H1 (cell line): Measurements from ENCODE around the gene KLK10. TPM values are rescaled to one million over a fixed set of nuclear protein-coding genes. Genes with fewer than 3 reads are reported as not detected.

Source experiments
- ATF3 ChIP-seq: IDR thresholded peaks from 2 replicates; pipeline ENCODE4 v1.6.1; 2011; ENCODE audit warnings: low read depth, mild to moderate bottlenecking, low read length; ENCODE audit not compliant: insufficient read depth
- BACH1 ChIP-seq: IDR thresholded peaks from 2 replicates; pipeline ENCODE4 v1.6.1; 2012; ENCODE audit warnings: low read length, improper control_type of control experiment
- TAF1 ChIP-seq: IDR thresholded peaks from 2 replicates; pipeline ENCODE4 v1.6.1; 2011; ENCODE audit warnings: mild to moderate bottlenecking, low read depth, low read length
- polyA plus RNA-seq, 7 experiments: library from polyadenylated mRNA; depleted of rRNA in 3 of 7; stranded (reverse) in 5 of 7; unstranded in 2 of 7; fragments of >200 nt in 5 of 7; fragments of 200-250 nt in 2 of 7; gene quantifications; 1 replicate in 5 of 7; 2 replicates in 1 of 7; 4 replicates in 1 of 7; pipeline versions ENCODE4 v1.2.1 to v1.2.3, GENCODE V29; 2011 to 2013; ENCODE audit warnings: missing spikeins in 2 of 7, mixed read lengths in 2 of 7
- total RNA-seq: library from RNA; stranded (reverse); fragmentation: NEBNext Ultra II Directional; extraction: Animal tissue kit (Norgen Biotek cat#: 25700); gene quantifications from 2 replicates; pipeline ENCODE4 v1.2.1, GENCODE V29; 2021

KLK10 gene
- total and polyA plus RNA-seq, 2 of the 8 experiments (the other 6 are each of a cell fraction or from before 2014, with no cell fraction given) = 4.8 to 9.7 TPM

- TF ChIP-seq ATF3 (no peak), TAF1 (0 out of 2 replicates have a peak, but pooled peaks have one; percentile 31), BACH1 (0 out of 2 replicates have a peak, but pooled peaks have one; percentile 27)
These were observed 565 bp downstream of the KLK10 start (continued) for GRCh38 chr19:51018745-51019543.
